Measurements from ENCODE around the gene RNF19B.
"Not testable (repeated sequence)": the region's sequence is repeated elsewhere in the genome, so short reads cannot be mapped to it uniquely, and the experiment has no call there.

Gene RNF19B

GRCh38 chr1:32991819-32992488 is 27.3 kb upstream of the RNF19B start:
- no peak for DNase-seq

- DNase-seq = no peak
These were observed 26.8 kb upstream of the RNF19B start for GRCh38 chr1:32991386-32991785.

GRCh38 chr1:32990887-32991286 is 26.3 kb upstream of the RNF19B start:
- DNase-seq = no peak

- no peak for DNase-seq
These were observed 24.8 kb upstream of the RNF19B start for GRCh38 chr1:32989160-32990050.

DNA sequence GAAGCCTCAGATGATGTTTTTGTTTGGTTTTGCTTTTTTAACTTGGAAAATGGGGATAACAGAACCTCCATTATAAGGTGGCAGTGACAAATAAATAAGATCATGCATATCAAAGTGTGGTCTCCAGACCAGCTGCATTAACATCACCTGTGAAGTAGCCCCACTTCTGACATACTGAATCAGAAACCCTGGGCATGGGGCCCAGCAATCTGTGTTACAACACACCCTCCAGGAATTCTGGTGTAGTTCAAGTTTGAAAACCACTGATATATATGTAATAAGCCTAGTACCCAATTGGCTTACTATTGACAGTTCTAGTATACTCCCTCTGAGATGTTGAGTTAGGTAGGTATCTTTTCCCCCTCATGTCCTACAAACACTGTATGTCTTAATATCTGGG is 24.1 kb upstream of the RNF19B start:
- no peak for DNase-seq

- DNase-seq = no peak
These were observed 20.6 kb upstream of the RNF19B start for GRCh38 chr1:32985226-32985625.

- no peak for DNase-seq
These were observed 20.0 kb upstream of the RNF19B start for GRCh38 chr1:32984455-32985171.

DNA sequence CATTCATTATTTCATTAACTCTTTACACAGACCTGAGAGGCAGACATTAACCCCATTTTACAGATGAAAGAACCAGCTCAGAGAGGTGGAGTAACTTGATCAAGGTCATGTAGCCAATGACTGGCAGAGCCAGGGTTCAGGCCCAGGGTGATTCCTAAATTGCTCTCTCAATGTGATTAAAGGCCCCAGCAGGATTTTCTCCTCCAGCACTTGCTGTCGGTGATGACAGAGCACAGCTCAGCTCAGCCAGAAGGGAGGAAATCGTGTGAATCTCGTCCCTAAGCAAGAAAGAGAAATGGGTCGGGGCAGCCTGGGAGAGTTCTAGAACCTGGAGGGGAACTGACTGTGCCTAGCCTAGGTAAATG is 19.5 kb upstream of the RNF19B start:
- DNase-seq = no peak

- no peak for DNase-seq
These were observed 18.4 kb upstream of the RNF19B start for GRCh38 chr1:32983020-32983419.

DNA sequence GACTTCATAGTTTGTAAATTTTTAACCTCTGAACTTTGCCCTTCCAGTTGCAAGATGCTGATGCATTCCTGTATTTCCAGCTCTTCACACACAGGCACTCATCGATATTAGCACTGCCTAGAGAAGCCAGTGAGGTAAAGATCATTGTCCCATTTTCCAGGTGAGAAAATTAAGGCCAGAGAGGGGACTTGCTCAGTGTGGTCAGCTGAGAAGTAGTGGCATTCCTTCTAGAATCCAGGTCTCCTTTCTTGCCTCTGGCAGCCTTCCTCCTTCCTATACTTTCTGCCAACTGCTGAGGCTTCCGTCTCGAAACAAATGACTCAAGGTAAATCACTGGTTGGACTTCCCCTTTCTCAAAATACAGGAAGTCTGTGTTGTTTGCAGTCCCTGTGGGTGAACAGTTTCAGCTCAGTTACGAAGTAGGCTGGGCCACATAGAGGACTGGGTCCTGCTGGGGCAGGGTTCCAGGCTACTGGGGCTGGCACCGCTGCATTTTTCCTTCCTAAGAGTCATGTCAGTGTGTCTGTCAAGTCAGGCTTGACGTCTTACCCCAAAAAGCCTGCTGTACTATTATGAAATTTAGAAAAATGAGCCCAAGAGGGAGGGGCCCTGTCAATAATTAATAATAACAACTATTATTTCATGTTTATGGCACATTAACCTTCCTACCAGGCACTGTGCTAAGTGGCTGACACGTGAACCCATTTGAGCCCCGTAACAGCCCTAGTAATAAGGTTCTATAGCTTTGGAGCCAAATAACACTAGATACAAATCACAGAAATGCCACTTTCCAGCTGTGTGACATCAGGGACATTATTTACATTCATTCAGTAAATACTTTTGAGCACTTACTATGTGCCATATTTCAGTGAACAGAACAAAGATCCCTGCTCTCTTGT is 16.6 kb upstream of the RNF19B start:
- DNase-seq = no peak

GRCh38 chr1:32980080-32980479 is 15.5 kb upstream of the RNF19B start:
- DNase-seq = no peak

DNA sequence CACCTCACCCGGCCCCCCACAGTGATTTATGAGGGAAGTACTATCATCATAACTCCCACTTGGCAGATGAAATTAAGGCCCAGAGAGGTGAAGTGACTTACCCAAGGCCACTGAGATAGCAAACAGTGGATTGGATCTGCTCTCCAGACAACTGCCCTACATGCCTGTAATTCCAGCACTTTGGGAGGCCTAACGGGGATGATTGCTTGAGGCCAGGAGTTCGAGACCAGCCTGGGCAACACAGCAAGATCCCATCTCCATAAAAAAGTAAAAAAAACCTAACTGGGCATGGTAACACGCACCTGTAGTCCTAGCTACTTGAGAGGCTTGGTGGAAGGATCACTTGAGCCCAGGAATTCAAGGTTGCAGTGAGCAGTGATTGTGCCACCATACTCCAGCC is 14.2 kb upstream of the RNF19B start:
- no peak for DNase-seq

DNA sequence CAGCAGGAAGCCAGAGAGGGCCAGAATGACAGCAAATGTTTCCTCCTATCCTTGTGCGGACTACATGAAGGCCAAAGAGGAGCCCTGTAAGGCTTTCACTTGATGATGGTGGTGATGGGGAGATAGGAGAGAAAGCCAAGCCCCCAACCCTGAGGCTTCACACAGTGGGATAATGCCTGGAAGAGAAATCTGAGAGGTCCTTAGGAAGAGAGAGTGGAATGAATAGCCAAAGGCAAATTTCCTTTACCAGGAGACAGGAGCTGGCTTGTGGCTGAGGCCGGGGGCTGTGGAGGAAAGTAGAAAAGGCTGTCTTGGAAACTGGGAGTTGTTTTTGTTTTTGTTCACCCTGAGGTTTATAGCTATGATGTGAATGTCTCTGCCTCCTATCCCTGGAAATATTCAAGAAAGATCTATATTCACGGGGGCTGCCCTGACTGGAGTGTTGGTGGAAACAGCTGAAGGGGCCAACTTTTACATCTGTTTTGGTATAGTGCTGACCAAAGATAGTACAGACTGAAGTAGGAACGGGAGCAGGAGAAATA is 13.0 kb upstream of the RNF19B start:
- no peak for DNase-seq

DNA sequence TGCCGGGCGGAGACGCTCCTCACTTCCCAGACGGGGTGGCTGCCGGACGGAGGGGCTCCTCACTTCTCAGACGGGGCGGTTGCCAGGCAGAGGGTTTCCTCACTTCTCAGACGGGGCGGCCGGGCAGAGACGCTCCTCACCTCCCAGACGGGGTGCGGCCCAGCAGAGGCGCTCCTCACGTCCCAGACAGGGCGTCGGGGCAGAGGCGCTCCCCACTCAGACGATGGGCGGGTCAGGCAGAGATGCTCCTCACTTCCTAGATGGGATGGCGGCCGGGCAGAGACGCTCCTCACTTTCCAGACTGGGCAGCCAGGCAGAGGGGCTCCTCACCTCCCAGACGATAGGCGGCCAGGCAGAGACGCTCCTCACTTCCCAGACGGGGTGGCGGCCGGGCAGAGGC is 10.4 kb upstream of the RNF19B start:
- not testable (repeated sequence) for DNase-seq

DNA sequence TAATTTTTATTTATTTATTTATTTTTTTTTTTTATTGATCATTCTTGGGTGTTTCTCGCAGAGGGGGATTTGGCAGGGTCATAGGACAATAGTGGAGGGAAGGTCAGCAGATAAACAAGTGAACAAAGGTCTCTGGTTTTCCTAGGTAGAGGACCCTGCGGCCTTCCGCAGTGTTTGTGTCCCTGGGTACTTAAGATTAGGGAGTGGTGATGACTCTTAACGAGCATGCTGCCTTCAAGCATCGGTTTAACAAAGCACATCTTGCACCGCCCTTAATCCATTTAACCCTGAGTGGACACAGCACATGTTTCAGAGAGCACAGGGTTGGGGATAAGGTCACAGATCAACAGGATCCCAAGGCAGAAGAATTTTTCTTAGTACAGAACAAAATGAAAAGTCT is 8.8 kb upstream of the RNF19B start:
- not testable (repeated sequence) for DNase-seq

DNA sequence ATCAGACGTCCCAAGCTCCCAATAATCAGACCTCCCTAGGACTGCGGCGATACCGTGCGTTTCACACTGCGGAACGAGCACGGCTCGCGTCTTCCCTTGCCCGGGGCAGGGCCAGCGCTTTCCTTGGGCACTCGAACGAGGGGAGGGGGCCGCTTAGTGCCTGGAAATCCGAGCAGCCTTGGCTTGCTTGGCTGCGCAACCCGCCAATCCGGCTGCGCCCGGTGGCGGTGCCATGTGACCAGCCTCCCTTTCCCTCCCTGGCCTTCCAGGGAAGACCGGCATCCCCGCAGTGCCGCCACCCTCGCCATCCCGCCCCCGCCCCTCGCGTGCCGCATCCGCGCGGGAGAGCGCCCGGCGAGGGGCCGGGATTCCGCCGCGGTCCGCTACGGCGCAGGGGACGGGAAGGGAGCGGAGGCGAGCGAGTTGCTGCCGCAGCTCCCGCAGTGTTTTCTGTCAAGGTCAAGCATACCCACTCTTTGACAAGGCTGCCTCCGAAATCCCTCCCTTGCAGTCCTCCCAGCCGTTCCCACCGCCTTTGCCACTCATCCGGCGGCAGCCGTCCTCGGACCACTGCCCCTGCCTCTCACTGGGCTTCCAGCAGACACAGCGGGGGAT is 8.3 kb upstream of the RNF19B start:
- DNase-seq = peak; percentile 79

GRCh38 chr1:32971576-32971975 is 7.0 kb upstream of the RNF19B start:
- no peak for DNase-seq

DNA sequence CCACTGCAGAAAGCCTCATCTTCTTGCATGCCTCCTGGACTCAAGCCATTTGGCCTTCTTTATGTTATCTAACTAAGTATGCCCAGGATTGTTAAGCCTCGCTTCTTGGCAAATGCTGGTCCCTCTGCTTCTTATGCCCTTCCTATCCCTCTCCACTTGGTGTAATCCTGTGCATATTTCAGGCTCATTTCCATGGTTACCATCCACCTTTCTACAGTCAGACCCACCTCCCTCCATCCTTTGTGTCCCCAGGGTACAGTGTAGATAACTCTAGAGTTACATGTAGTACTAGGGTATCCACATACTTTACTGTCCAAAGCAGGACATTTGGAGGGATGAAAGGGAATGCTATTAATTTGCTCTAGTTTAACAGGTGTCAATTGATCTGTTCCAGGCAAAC is 6.5 kb upstream of the RNF19B start:
- no peak for DNase-seq

GRCh38 chr1:32969566-32969965 is 5.0 kb upstream of the RNF19B start:
- DNase-seq = no peak

- DNase-seq = no peak
These were observed 3.4 kb upstream of the RNF19B start for GRCh38 chr1:32967888-32968568.

GRCh38 chr1:32966900-32967299 is 2.3 kb upstream of the RNF19B start:
- no peak for DNase-seq

All from right forelimb (tissue), 1 donor.